ENCODE measurements around the gene CROCC.
A peak's percentile ranks its signal among the peaks of the same experiment; 100 is the strongest.
"Not testable (repeated sequence)": the region's sequence is repeated elsewhere in the genome, so short reads cannot be mapped to it uniquely, and the experiment has no call there.

CROCC gene

DNA sequence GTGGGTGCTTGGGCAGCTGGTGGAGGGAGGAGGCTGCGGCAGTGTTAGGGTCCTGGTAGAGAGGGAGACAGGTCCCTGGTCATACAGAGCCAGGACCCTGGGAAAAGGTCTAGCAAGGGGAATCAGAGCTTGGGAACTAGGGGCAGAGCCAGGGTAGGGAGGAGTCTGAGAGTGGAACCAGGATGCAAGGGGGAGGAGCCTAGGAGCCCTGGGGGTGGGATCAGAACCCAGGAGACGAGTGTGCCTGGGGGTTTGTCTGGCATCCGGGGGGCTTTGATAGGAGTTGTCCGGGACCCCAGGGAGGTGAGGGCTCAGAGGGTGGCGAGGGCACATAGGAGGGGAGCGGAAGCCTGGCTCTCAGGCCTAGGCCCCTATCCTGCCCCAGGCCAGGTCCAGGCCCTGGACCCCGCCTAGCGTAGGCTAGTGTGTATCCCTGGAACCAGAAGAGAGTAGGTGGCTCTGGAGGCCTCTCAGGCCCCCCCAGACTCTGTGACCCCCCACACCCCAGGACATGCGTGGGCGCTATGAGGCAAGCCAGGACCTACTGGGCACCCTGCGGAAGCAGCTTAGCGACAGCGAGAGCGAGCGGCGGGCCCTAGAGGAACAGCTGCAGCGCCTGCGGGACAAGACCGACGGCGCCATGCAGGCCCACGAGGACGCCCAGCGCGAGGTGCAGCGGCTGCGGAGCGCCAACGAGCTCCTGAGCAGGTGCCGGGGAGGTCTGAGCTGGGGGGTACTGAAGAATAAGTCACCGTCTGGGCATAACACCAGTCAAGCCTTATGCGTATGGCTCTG is 17.9 kb downstream of the CROCC start:
- not testable (repeated sequence) for DNase-seq

DNA sequence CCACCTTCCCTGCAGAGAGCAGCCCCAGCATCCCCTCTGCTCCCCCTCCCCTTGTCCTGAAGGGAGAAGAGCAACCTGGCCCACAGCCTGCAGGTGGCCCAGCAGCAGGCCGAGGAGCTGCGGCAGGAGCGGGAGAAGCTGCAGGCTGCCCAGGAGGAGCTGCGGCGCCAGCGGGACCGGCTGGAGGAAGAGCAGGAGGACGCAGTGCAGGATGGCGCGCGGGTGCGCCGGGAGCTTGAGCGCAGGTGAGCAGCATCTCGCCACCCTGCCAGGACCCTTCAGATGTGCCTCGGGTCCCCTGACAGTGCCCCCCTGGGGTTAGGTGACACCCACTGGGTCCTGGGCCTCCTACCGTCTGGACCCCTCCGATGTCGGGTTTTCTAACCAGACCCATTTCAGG is 22.3 kb downstream of the CROCC start:
- no peak for DNase-seq

DNA sequence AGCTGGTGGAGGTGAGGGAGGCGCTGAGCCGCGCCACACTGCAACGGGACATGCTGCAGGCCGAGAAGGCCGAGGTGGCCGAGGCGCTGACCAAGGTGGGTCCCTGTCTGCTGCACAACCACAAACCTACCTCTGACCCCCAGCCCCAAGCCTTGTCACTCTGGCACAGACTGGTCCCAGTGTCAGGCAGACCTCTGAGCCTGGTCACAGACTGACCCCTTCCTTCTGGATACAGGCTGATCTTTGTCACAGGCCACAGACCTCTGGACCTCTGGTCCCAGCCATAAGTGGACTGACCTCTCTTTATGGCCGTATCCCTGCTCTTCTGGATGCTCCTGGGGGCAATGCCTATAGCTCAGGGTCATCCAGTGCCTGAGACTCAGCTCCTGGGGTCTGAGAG is 23.8 kb downstream of the CROCC start:
- DNase-seq = not testable (repeated sequence)

DNA sequence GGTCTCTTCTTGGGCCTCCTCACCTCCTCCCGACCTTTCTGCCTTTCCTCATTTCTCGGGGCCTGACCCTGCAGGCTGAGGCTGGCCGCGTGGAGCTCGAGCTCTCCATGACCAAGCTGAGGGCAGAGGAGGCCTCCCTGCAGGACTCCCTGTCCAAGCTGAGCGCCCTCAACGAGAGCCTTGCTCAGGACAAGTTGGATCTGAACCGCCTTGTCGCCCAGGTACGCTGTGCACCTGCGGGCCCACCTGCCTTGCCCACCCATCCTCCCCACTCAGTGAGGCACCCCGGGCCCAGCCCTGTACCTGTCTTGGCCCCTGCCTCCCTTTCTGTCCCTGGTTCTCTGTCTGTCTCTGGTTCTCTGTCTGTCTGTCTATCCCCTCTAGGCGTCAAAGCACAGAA is 24.5 kb downstream of the CROCC start:
- not testable (repeated sequence) for DNase-seq

DNA sequence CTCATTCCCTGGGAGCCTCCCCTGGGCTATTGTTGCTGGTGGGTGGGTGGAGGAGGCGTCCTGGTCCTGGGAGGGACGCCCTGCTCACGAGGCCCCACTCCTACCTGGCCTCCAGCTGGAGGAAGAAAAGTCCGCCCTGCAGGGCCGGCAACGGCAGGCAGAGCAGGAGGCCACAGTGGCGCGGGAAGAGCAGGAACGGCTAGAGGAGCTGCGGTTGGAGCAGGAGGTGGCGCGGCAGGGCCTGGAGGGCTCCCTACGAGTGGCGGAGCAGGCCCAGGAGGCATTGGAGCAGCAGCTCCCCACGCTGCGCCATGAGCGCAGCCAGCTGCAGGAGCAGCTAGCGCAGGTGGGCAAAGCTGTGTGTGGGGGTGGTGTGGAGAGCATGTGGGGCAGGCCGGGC is 24.9 kb downstream of the CROCC start:
- no peak for DNase-seq

DNA sequence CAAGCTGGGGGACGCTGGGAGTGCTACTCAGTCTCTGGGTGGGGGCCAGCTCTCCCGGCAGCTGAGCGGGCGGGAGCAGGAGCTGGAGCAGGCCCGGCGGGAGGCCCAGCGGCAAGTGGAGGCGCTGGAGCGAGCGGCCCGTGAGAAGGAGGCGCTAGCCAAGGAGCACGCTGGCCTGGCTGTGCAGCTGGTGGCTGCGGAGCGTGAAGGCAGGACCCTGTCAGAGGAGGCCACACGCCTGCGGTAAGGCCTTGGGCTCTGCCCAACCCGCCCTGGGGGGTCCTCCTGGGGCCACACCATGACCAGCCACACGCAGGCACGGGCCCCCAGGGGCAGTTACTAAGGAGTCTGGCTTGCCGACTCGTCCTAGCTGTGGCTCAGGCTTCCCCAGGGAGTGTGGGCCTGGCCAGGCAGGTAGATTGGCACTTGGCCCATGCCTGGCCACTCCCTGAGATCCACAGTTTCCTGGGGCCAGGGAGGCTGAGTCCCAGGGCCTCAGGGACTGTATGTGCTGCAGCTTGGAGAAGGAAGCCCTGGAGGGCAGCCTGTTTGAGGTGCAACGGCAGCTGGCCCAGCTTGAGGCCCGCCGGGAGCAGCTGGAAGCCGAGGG is 26.7 kb downstream of the CROCC start:
- not testable (repeated sequence) for DNase-seq

DNA sequence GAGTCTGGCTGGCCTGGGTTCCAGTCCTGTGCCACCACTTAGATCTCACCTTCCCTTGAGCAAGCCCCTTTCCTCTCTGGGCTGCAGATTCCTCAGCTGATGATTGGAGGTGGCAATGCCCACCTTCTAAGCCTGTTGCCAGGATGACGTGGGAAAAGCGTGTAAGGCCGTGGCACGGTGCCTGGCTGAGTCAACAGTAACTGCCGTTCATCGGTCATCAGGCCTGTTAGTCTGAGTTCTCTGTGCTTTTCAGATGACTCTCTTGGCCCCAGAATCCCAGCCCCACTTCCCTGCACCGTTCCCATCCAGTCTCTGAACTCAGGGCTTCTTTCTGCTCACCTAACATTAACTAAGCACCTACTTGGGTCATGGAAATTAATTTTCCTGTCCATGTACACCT is 27.3 kb downstream of the CROCC start:
- not testable (repeated sequence) for DNase-seq

DNA sequence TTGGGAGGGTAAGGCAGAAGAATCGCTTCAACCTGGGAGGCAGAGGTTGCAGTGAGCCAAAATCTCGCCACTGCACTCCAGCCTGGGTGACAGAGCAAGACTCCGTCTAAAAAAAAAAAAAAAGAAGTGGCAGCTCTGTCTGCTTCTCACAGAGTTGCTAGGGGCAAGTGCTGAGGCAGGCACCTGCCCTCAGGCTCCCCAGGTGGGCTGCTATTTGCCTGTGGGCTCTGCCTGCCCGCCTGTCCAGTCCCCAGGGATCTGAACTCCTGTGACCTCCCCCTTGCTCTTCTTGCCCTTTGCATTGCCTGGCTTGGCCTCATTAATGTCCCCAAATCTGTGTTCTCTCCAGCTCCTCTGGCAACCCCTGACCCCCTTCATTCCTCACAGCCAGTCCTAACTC is 30.6 kb downstream of the CROCC start:
- DNase-seq = not testable (repeated sequence)

DNA sequence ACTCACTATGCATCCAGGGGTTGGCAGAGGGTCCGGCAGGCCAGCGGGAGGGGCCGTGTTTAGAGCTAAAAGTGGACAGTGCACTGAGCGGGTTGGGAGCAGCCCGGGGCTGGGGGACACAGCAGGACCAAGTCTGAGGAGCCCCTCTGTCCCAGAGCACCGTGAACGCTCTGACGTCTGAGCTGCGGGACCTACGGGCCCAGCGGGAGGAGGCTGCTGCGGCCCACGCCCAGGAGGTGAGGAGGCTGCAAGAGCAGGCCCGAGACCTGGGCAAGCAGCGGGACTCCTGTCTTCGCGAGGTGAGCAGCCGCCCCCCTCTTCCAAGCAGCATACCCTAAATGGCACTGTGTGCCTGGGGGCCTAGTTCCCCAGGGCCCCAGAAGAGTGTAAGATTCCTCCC is 32.8 kb downstream of the CROCC start:
- DNase-seq = no peak

DNA sequence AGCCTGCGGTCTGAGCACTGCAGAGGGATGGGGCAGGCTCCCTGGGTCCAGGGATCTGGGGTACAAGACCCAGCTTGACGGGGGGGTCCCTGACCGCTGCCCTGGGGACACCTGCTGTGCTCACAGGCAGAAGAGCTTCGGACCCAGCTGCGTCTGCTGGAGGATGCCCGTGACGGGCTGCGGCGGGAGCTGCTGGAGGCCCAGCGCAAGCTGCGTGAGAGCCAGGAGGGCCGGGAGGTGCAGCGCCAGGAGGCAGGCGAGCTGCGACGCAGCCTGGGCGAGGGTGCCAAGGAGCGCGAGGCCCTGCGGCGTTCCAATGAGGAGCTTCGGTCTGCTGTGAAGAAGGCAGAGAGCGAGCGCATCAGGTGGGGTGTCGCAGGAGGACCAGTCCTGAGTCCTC is 33.5 kb downstream of the CROCC start:
- DNase-seq = no peak

DNA sequence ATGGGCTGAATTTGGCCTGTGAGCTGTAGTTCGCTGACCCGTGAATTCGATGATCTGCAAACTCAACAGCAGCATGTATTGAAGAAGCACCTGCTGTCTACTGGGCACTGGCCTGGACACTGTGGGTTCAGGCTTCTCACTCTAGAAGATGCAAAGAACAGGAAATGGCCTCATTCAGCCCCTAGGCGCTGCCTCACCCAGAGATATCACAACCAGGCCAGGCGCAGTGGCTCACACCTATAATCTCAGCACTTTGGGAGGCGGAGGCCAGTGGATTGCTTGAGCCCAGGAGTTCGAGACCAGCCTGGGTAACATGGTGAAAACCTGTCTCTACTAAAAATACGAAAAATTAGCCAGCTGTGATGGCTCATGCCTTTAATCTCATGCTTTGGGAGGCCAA is 35.0 kb downstream of the CROCC start:
- DNase-seq = no peak

DNA sequence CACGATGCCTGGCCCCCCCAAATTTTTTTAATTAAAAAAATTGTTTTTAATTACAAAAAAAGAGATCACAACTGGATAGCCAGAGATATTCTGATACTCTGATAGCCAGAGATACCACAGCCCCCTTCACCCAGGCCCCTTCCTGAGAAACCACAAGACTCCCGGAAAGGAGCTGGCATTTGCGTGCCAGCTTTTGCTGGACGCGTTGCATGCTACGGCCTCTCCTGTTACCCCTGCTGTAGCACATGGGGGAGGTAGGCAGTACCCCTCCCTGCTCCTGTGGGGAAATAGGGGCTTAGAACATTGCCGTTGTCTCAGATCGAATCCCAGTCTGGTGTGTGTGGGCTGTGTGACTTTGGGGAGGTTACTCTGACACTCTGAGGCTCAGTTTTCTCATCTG is 36.0 kb downstream of the CROCC start:
- no peak for DNase-seq

DNA sequence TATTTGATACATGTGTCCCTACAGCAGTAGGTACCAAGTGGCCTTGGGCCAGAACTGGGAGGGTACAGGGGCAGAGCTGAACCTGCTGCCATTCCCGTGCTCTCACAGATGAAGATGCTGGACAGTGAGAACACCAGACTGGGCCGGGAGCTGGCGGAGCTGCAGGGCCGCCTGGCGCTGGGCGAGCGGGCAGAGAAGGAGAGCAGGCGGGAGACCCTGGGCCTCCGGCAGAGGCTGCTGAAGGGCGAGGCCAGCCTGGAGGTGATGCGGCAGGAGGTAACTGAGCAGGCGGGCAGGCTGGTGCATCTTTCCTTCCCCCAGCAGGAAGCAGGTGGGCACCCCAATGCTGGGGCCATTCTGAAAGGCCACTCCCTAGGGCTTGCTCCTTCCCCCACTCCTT is 36.7 kb downstream of the CROCC start:
- no peak for DNase-seq

DNA sequence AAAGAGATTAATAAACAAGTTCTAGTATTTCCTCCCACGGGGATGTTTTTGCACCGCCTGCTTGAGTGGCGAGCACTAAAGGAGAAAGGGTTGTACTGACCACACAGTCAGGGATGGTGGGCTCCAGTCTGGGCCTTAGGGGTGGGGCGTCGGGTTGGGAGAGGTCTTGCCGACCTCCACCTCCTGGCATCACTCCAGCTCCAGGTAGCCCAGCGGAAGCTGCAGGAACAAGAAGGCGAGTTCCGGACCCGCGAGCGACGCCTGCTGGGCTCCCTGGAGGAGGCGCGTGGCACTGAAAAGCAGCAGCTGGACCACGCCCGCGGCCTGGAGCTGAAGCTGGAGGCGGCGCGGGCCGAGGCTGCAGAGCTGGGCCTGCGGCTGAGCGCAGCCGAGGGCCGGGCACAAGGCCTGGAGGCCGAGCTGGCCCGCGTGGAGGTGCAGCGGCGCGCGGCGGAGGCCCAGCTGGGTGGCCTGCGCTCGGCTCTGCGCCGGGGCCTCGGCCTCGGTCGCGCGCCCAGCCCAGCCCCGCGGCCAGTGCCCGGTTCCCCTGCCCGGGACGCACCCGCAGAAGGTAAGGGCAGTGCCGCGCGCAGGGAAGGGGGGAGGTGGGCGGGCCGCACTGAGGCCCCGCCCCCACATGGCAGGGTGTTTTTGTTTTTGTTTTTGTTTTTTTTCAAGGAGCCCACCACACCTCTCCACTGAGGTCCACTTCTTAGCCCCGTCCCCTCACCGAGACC is 39.0 kb downstream of the CROCC start:
- peak; percentile 65 for DNase-seq

DNA sequence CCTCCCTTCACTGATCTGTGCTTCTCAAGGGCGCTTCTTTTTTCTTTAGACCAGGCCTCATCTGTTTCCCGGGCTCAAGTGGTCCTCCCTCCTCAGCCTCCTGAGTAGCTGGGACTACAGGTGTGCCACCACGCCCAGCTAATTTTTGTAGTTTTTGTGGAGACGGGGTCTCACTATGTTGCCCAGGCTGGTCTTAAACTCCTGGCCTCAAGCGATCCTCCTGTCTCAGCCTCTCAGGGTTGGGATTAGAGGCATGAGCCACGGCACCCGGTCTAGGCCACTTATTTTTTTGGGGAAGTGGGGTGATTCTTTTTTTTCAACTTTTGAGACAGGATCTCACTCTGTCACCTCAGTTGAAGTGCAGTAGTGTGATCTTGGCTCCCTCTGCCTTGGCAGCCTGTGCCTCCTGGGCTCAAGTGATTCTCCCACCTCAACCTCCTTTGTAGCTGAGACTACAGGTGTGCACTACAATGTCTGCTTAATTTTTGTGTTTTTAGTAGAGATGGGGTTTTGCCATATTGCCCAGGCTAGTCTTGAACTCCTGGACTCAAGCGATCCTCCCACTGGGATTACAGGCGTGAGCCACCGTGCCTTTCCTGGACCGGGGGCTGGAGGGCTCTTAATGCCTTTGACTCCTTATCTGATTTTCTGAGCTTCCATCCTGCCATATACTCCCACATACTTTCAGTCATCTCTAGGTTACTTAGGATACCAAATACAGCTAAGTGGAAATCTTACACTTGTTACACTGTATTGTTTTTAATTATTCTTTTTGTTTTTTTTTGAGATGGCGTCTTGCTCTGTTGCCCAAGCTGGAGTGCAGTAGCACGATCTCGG is 39.8 kb downstream of the CROCC start:
- DNase-seq = no peak

DNA sequence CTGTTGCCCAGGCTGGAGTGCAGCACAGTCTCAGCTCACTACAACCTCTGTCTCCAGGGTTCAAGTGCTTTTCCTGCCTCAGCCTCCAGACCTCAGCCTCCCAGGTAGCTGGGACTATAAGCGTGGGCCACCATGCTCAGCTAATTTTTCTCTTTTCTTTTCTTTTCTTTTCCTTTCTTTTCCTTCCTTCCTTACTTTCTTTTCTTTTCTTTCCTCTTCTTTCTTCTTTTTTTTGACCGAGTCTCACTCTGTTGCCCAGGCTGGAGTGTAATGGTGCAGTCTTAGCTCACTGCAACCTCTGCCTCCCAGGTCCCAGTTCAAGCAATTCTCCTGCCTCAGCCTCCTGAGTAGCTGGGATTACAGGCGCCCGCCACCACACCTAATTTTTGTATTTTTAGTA is 42.4 kb downstream of the CROCC start:
- not testable (repeated sequence) for DNase-seq

DNA sequence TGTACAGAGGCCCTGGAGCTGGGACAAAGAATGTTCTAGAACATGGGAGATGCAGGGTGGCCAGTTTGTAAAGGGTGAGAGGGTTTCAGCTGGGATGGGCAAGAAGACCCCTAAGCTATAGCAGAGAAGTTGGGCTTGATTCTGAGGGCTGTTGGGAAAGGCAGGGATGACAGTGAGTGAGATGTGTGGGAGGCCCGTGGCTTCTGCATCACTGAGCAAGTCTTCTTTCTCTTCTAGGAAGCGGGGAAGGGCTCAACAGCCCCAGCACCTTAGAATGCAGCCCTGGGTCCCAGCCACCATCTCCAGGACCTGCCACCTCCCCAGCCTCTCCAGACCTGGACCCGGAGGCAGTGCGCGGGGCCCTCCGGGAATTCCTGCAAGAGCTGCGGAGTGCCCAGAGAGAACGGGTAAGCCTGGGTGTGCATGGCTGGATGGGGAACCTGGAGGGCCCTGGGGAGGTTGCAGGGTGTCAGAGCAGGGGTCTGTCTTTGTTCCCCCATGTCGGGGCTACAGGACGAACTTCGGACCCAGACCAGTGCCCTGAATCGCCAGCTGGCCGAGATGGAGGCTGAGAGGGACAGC is 43.8 kb downstream of the CROCC start:
- no peak for DNase-seq

DNA sequence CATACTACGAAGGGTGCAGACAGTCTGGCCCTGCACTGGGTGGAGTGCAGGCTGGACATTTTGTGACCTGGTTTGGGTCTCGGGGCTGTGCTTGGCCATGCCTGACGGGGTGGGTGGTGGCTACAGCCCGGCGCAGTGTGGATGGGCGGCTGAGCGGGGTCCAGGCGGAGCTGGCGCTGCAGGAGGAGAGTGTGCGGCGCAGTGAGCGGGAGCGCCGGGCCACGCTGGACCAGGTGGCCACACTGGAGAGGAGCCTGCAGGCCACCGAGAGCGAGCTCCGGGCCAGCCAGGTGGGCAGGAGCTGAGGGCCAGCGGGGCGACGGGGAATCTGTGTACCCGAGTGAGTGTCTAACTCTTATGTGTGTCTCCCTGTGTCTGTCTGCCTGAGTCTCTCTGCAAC is 44.6 kb downstream of the CROCC start:
- DNase-seq = no peak

DNA sequence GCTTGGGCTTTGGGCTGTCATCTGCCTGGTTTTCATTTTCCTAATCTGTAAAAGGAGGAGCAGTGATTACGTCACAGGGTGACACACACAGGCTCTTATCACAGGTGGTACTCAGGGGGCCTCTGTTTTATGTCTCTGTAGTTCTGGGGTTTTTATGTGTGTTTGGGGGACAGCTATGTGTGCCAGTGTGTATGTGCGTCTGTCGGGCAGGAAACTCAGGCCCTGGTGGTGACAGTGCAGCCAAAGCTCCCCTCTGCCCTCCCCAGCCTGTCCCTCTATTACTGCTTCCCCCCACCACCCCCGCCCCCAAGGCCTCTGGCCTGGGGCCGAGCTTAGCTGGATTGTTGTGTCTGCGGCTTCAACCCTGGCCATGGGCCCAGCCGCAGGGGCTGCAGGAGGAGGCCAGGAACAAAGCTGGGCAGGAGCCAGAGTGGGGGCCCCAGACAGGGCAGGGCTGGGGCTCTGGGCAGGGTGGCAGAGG is 45.4 kb downstream of the CROCC start:
- DNase-seq = no peak

DNA sequence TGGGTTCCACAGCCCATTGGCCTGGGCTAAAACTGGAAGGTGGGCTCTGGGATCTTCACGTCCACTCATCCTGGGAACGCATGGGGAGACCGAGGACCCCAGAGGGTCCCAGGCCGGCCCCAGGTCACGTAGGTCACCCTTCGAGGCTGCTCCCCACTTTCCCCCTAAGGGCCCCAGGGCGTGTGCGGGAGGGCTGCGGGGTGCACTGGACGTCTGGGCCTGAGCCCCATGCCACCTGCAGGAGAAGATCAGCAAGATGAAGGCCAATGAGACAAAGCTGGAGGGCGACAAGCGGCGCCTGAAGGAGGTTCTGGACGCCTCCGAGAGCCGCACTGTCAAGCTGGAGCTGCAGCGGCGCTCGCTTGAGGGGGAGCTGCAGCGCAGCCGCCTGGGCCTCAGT is 46.2 kb downstream of the CROCC start:
- DNase-seq = no peak

DNA sequence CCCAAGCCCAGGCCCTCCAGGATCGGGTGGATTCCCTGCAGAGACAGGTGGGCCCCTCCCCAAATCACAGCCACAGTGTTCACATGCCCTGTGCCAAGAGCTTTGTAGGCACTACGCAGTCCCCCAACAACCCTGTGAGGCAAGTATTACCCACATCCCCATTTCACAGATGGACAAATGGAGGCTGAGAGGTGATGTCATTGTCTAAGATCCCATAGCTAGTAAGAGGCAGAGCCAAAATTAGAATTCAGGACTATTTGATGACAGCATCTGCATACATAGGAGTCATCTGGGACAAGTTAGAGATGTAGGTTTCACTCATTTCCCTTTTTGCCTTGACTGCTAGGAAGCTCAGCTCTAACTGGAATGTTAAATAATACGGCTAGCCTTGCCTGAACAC is 46.6 kb downstream of the CROCC start:
- no peak for DNase-seq

DNA sequence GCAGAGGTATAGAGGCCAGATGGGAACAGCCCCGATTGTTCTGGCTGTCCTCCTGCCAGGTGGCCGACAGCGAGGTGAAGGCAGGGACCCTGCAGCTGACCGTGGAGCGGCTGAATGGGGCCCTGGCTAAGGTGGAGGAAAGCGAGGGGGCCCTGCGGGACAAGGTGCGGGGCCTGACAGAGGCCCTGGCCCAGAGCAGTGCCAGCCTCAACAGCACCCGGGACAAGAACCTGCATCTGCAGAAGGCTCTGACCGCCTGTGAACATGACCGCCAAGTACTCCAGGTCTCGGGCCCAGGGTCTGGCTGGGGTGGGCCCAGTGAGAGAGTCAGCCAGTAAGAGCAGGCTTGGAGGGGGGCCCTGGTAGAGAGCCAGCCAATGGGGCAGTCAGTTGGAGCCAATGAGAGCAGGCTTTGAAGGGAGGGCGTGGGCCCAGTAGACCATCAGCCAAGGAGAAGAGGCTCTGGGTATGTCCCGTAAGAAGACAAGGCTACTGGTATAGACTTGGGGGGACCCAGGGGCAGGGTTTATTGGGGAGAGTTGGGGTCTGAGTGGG is 47.4 kb downstream of the CROCC start:
- no peak for DNase-seq
